ENCODE results near the gene SOX8.
"Not testable (repeated sequence)": the region's sequence is repeated elsewhere in the genome, so short reads cannot be mapped to it uniquely, and the experiment has no call there.

DNA sequence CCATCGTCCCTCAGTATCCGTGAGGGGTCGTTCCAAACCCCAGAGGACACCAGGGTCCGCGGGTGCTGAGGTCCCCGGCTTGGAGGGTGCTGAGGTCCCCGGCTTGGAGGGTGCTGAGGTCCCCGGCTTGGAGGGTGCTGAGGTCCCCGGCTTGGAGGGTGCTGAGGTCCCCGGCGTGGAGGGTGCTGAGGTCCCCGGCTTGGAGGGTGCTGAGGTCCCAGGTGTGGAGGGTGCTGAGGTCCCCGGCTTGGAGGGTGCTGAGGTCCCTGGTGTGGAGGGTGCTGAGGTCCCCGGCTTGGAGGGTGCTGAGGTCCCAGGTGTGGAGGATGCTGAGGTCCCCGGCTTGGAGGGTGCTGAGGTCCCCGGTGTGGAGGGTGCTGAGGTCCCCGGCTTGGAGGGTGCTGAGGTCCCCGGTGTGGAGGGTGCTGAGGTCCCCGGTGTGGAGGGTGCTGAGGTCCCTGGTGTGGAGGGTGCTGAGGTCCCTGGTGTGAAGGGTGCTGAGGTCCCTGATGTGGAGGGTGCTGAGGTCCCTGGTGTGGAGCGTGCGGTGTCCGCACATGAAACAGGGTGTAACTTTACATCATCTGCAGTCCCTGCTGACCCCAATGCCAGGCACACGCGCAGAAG, 43.7 kb downstream of the SOX8 start:
- TF ChIP-seq, protein P1, sequence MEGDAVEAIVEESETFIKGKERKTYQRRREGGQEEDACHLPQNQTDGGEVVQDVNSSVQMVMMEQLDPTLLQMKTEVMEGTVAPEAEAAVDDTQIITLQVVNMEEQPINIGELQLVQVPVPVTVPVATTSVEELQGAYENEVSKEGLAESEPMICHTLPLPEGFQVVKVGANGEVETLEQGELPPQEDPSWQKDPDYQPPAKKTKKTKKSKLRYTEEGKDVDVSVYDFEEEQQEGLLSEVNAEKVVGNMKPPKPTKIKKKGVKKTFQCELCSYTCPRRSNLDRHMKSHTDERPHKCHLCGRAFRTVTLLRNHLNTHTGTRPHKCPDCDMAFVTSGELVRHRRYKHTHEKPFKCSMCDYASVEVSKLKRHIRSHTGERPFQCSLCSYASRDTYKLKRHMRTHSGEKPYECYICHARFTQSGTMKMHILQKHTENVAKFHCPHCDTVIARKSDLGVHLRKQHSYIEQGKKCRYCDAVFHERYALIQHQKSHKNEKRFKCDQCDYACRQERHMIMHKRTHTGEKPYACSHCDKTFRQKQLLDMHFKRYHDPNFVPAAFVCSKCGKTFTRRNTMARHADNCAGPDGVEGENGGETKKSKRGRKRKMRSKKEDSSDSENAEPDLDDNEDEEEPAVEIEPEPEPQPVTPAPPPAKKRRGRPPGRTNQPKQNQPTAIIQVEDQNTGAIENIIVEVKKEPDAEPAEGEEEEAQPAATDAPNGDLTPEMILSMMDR (IDR thresholded peaks at IDR 0.05; ENCODE audit: insufficient read depth, low read length, poor library complexity, severe bottlenecking): not testable (repeated sequence)
- TF ChIP-seq EZH2phosphoT487 (conservative IDR thresholded peaks at IDR 0.05; ENCODE audit: low read length): peak; percentile 97

All from SU-DHL-6 (cell line).